Common myeloid progenitor, CD34-positive (primary cell): ENCODE data around the gene SHTN1.

ENCODE experiments used
- CTCF ChIA-PET: fragments of 350-600 bp; sonication (Branson Sonifier 250); formaldehyde crosslinking; loops from one replicate; lab custom pipeline; 2021; ENCODE audit warnings: antibody characterized with exemption; lab: Charles Lee
- POLR2A ChIA-PET: fragments of 350-600 bp; sonication (Branson Sonifier 250); formaldehyde crosslinking; loops from one replicate; lab custom pipeline; 2021; ENCODE audit warnings: antibody characterized with exemption; lab: Charles Lee
- DNase-seq, 3 donors: peaks; one replicate each; pipeline versions ENCODE4 v3.0.0 to v3.0.0-alpha.2; 2013
- H3K27ac ChIP-seq, 2 experiments: 1 replicate in 1 of 2; 2 replicates in 1 of 2; pipeline ENCODE4 v1.7.0; 2013; ENCODE audit warnings: inconsistent platforms in 2 of 2, low read length in 2 of 2, mild to moderate bottlenecking in 2 of 2, low read depth in 1 of 2, moderate library complexity in 1 of 2; ENCODE audit not compliant: severe bottlenecking in 2 of 2, insufficient read depth in 1 of 2, poor library complexity in 1 of 2
- H3K27me3 ChIP-seq, 5 experiments: replicated peaks in 2 of 5; 1 replicate in 3 of 5; 2 replicates in 2 of 5; pipeline versions ENCODE4 v1.6.1 to v1.7.0; 2013; ENCODE audit warnings: low read length in 4 of 5, mild to moderate bottlenecking in 2 of 5, moderate library complexity in 2 of 5, inconsistent platforms in 1 of 5; ENCODE audit not compliant: insufficient read depth in 5 of 5, control insufficient read depth in 4 of 5
- H3K36me3 ChIP-seq, 4 experiments: 1 replicate in 2 of 4; 2 replicates in 2 of 4; pipeline versions ENCODE4 v1.6.1 to v1.7.0; 2013; ENCODE audit warnings: low read length in 3 of 4, control low read depth in 1 of 4, mild to moderate bottlenecking in 1 of 4; ENCODE audit not compliant: control insufficient read depth in 4 of 4, insufficient read depth in 4 of 4
- H3K4me1 ChIP-seq, 4 experiments: 1 replicate in 3 of 4; 2 replicates in 1 of 4; pipeline versions ENCODE4 v1.6.1 to v1.7.1; 2013; ENCODE audit warnings: low read length in 3 of 4, mild to moderate bottlenecking in 3 of 4, control low read depth in 1 of 4, inconsistent platforms in 1 of 4, moderate library complexity in 1 of 4; ENCODE audit not compliant: control insufficient read depth in 4 of 4, insufficient read depth in 4 of 4; ENCODE audit errors: control extremely low read depth in 1 of 4
- H3K4me3 ChIP-seq, 7 experiments: 1 replicate in 4 of 7; 2 replicates in 3 of 7; pipeline versions ENCODE4 v1.5.1 to v1.7.0; 2013; ENCODE audit warnings: mild to moderate bottlenecking in 7 of 7, low read length in 6 of 7, moderate library complexity in 6 of 7, inconsistent platforms in 2 of 7, low read depth in 2 of 7, control low read depth in 1 of 7; ENCODE audit not compliant: insufficient read depth in 4 of 7, control insufficient read depth in 1 of 7; ENCODE audit errors: extremely low read depth in 1 of 7
- H3K9me3 ChIP-seq, 5 experiments: 1 replicate in 4 of 5; 2 replicates in 1 of 5; pipeline versions ENCODE4 v1.6.1 to v1.7.1; 2013; ENCODE audit warnings: low read length in 4 of 5, mild to moderate bottlenecking in 2 of 5, inconsistent platforms in 1 of 5, low read depth in 1 of 5, moderate library complexity in 1 of 5; ENCODE audit not compliant: control insufficient read depth in 4 of 5, insufficient read depth in 2 of 5; ENCODE audit errors: control extremely low read depth in 1 of 5
- WGBS: methylation state at CpG from one replicate; pipeline ENCODE4 v1.1.5; 2013; ENCODE audit not compliant: insufficient coverage; 5-methylcytosine and 5-hydroxymethylcytosine counted together

The SHTN1 gene

GRCh38 chr10:117005527-117006055 is 604 bp upstream of the SHTN1 start:
- no peaks in the 10 kb centered on the region for H3K9me3 ChIP-seq
- H3K27me3 ChIP-seq = peaks cover 0 to 10% (median 4%) of the 10 kb centered on the region in 5 experiments
- CTCF ChIA-PET = interaction anchor here (1.2 to 1.4 kb wide), 2 partner anchors 94 to 162 kb away, joined by 3 to 4 read pairs; no protein-coding TSS in a partner anchor
- DNase-seq = peak in 2 of 3 donors; percentile 2 to 15
- 29% methylated on average over 21 of the region's 21 CpGs for WGBS
- no peaks in the 10 kb centered on the region for H3K36me3 ChIP-seq
- peak overlapping the region; percentile 69 to 84 (median 79) for H3K4me3 ChIP-seq
- H3K27ac ChIP-seq = no peak overlapping the region
- peaks cover 0 to 18% (median 14%) of the 10 kb centered on the region in 4 experiments for H3K4me1 ChIP-seq
- POLR2A ChIA-PET = interaction anchor here (1.2 kb wide), 1 partner anchor 115 kb away, joined by 3 read pairs; no protein-coding TSS in a partner anchor

GRCh38 chr10:117004227-117005025 is 561 bp downstream of the SHTN1 start:
- CTCF ChIA-PET = interaction anchor here (0.7 to 1.4 kb wide), 2 partner anchors 9 to 163 kb away, joined by 3 to 4 read pairs; no protein-coding TSS in a partner anchor
- WGBS = 4% methylated on average over 36 of the region's 47 CpGs
- no peak overlapping the region for H3K27ac ChIP-seq

GRCh38 chr10:117003336-117003735 is 1.7 kb downstream of the SHTN1 start:
- POLR2A ChIA-PET = no interaction called here
- Histone ChIP-seq H3K27me3 (peaks cover 0 to 10% (median 4%) of the 10 kb centered on the region in 5 experiments), H3K36me3 (no peaks in the 10 kb centered on the region), H3K4me3 (no peak overlapping the region), H3K4me1 (peaks cover 0 to 18% (median 14%) of the 10 kb centered on the region in 4 experiments), H3K27ac (no peak overlapping the region), H3K9me3 (no peaks in the 10 kb centered on the region)
- WGBS = 99% methylated on average over 6 of the region's 6 CpGs
- CTCF ChIA-PET = no interaction called here
- no peak for DNase-seq

More at GRCh38 chr10:117004227-117005025, 561 bp downstream of the SHTN1 start:
- POLR2A ChIA-PET = interaction anchor here (1.2 kb wide), 1 partner anchor 114 kb away, joined by 3 read pairs; no protein-coding TSS in a partner anchor
- H3K9me3 ChIP-seq = no peaks in the 10 kb centered on the region
- peak overlapping the region; percentile 69 to 84 (median 79) for H3K4me3 ChIP-seq
- H3K27me3 ChIP-seq = peaks cover 0 to 10% (median 4%) of the 10 kb centered on the region in 5 experiments
- peaks cover 0 to 18% (median 14%) of the 10 kb centered on the region in 4 experiments for H3K4me1 ChIP-seq
- DNase-seq = peak; percentile 40 to 82 (median 78)
- no peaks in the 10 kb centered on the region for H3K36me3 ChIP-seq

- ChIA-PET CTCF (no interaction called here), POLR2A (no interaction called here)
- H3K27me3 ChIP-seq = peaks cover 0 to 10% (median 4%) of the 10 kb centered on the region in 5 experiments
- DNase-seq = no peak
- no peak overlapping the region for H3K4me3 ChIP-seq
- no peaks in the 10 kb centered on the region for H3K9me3 ChIP-seq
- H3K27ac ChIP-seq = no peak overlapping the region
- H3K36me3 ChIP-seq = no peaks in the 10 kb centered on the region
- peaks cover 0 to 18% (median 14%) of the 10 kb centered on the region in 4 experiments for H3K4me1 ChIP-seq
Measured at GRCh38 chr10:117002206-117002605, 2.8 kb downstream of the SHTN1 start.

GRCh38 chr10:117001144-117001543 is 3.8 kb downstream of the SHTN1 start:
- Histone ChIP-seq H3K9me3 (no peaks in the 10 kb centered on the region), H3K27me3 (peaks cover 0 to 10% (median 4%) of the 10 kb centered on the region in 5 experiments), H3K4me3 (no peak overlapping the region), H3K4me1 (peaks cover 0 to 18% (median 14%) of the 10 kb centered on the region in 4 experiments), H3K27ac (no peak overlapping the region), H3K36me3 (no peaks in the 10 kb centered on the region)
- CTCF ChIA-PET = no interaction called here
- POLR2A ChIA-PET = no interaction called here
- no peak for DNase-seq
- no CpG with 5 or more reads among the region's 2 CpGs for WGBS

GRCh38 chr10:117000580-117000979 is 4.4 kb downstream of the SHTN1 start:
- Histone ChIP-seq H3K4me3 (no peak overlapping the region), H3K27me3 (peaks cover 0 to 7% (median under 1%) of the 10 kb centered on the region in 5 experiments), H3K27ac (no peak overlapping the region), H3K4me1 (peaks cover 0 to 16% (median 12%) of the 10 kb centered on the region in 4 experiments), H3K9me3 (no peaks in the 10 kb centered on the region), H3K36me3 (no peaks in the 10 kb centered on the region)
- POLR2A ChIA-PET = no interaction called here
- 90% methylated on average over 2 of the region's 2 CpGs for WGBS
- no peak for DNase-seq
- CTCF ChIA-PET = interaction anchor here (1.5 kb wide), 1 partner anchor 174 kb away, joined by 3 read pairs; no protein-coding TSS in a partner anchor

GRCh38 chr10:116998172-116998571 is 6.8 kb downstream of the SHTN1 start:
- no peak for DNase-seq
- ChIA-PET POLR2A (no interaction called here), CTCF (no interaction called here)

More at GRCh38 chr10:116998172-116998571, 6.8 kb downstream of the SHTN1 start:
- WGBS = no CpG with 5 or more reads among the region's 4 CpGs
- Histone ChIP-seq H3K9me3 (no peaks in the 10 kb centered on the region), H3K27ac (no peak overlapping the region), H3K4me1 (no peaks in the 10 kb centered on the region), H3K36me3 (no peaks in the 10 kb centered on the region), H3K4me3 (no peak overlapping the region), H3K27me3 (peaks cover 0 to 2% (median 0%) of the 10 kb centered on the region in 5 experiments)
